Activated T-cell treated with anti-CD3 and anti-CD28 coated beads, Interleukin-2, amount 50 U/mL, for 1 hour (primary cell): ENCODE results near the gene NISCH.
"Not testable (repeated sequence)": the region's sequence is repeated elsewhere in the genome, so short reads cannot be mapped to it uniquely, and the experiment has no call there.

ENCODE experiments used
- DNase-seq: peaks from one replicate; pipeline ENCODE4 v3.0.0-alpha.2; 2020

NISCH gene

DNA sequence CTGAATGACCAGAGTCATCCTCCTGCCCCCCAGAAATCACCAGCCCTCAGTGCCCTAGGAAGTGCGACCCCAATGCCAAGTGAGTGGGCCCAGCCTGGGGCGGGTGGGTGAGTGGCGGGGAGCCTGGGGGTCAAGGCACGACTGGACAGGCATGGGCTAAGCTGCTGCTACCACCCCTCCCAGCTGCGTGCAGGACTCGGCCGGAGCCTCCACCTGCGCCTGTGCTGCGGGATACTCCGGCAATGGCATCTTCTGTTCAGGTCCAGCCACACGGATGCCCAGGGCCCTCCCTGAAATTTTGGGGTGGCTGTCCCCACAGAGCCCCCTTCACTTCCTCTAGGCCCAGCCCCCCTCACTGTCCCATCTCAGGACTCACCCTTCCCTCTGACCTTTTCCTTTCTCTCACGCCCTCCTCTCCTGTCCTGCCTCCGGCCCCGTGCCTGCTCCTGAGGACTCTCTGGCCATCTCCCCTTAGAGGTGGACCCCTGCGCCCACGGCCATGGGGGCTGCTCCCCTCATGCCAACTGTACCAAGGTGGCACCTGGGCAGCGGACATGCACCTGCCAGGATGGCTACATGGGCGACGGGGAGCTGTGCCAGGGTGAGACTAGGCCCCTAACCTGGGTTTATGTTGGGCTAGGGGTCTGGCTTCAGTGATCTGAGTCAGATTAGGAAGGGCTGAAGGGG lies 61.2 kb downstream of the NISCH start:
- DNase-seq: no peak

DNA sequence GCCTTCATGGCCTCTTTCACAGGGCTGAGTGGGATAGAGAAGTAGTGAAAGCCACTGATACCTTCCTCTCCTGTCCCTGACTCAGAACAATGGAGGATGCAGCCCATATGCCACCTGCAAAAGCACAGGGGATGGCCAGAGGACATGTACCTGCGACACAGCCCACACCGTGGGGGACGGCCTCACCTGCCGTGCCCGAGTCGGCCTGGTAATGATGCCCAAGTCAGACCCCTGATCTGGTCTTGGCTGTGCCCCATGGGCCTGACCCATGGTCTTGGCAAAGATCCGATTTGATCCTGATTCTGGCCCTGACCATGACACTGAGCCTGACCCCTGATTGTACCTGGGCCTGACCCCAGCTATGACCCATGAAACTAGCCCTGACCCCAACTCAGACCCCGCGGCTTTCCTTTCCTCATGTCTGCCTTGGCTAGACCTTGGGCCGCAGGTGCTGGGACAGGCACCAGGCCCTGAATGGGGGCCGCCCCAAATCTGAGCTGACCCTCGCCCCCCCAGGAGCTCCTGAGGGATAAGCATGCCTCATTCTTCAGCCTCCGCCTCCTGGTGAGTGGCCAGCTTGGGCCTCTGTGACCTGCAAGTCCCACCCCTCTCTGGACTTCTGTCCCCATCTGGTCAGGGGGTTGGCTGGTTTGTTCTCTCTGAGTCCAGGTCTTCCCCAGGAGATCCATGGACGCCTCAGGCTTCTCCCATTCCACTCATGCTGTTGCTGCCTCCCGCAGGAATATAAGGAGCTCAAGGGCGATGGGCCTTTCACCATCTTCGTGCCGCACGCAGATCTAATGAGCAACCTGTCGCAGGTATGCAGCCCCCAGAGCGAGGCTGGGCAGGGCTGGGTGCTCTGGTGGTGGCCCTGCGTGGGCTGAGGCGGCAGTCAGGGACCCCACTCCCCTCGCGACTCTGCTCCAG lies 62.7 kb downstream of the NISCH start:
- no peak for DNase-seq

DNA sequence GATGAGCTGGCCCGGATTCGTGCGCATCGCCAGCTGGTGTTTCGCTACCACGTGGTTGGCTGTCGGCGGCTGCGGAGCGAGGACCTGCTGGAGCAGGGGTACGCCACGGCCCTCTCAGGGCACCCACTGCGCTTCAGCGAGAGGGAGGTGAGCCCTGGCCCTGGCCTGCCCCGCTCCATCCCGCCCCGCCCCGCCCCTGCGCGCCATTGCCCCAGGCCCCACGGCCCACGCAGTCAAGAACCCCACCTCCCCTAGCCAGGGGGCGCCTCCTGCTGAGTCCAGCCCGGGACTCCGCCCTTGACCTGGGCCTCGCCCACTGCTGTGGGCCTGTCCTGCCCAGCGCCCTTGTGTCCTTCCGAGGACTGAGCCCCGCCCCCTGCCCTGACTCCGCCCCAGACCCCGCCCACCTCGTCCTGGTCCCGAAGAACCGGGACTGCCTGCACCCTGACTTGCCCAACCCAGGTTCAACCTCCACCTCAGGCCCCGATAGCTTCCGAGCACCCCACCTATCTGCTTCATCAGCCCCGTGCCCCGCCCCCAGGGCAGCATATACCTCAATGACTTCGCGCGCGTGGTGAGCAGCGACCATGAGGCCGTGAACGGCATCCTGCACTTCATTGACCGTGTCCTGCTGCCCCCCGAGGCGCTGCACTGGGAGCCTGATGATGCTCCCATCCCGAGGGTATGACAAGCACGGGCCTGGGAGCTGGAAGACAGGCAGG lies 63.5 kb downstream of the NISCH start:
- no peak for DNase-seq

DNA sequence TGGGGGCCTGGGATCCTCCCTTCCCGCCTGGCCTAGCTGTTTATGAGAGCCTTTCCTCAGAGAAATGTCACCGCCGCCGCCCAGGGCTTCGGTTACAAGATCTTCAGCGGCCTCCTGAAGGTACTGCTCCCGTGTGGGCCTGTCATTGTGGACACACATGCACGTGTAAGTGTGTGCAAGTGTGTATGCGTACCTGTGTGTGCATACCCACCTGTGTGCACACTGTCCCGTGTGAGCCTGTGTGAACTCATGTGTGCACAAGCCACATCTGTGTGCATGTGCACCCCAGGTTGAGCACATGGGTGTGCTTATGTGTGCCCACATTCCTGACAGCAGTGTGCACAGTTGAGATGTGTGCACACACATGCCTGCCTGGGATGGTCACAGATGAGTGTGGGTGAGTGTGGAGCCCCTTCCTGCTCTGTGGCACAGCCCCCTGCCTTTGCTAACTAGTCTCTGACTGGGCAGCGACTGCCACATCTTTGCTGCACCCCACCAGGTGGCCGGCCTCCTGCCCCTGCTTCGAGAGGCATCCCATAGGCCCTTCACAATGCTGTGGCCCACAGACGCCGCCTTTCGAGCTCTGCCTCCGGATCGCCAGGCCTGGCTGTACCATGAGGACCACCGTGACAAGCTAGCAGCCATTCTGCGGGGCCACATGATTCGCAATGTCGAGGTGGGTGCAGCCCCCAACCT lies 64.2 kb downstream of the NISCH start:
- no peak for DNase-seq

DNA sequence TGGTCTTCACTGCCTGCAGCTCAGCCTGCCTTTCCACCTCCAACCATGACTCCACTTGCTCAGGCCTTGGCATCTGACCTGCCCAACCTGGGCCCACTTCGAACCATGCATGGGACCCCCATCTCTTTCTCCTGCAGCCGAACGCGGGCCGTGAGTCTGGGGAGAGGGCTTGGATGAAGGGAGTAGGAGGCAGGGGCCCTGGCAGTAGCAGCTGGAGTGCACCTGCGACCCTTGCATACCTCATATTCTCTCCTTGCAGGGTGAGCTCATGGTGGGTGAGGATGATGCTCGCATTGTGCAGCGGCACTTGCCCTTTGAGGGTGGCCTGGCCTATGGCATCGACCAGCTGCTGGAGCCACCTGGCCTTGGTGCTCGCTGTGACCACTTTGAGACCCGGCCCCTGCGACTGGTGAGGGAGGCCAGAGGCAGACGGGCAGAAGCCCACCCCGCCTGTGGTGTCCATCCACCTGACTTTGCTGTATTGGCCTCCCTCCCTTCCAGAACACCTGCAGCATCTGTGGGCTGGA lies 64.8 kb downstream of the NISCH start:
- DNase-seq: no peak

DNA sequence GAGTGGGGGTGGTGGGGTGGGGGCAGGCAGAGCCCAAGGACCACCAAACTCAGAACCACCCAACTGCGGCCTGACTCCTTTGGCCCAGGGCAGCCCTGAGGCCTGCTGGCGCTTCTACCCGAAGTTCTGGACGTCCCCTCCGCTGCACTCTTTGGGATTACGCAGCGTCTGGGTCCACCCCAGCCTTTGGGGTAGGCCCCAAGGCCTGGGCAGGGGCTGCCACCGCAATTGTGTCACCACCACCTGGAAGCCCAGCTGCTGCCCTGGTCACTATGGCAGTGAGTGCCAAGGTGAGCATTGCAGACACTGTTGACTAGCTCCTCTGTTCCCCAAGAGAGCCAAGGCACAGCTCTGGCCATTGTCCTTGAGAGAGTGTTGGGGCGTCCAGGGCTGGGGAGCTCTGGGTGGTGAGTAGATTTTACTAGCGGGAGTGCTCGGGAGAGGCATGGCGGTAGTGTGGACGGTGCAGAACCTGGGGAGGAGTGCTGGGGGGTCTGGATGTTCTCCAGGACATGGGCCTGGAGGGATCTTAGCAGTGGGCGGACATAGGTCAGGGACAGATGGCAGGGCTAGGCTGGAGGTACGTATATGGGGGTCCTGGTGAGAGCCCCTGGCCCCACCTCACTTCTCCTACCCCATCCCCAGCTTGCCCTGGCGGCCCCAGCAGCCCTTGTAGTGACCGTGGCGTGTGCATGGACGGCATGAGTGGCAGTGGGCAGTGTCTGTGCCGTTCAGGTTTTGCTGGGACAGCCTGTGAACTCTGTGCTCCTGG lies 65.5 kb downstream of the NISCH start:
- DNase-seq: no peak

DNA sequence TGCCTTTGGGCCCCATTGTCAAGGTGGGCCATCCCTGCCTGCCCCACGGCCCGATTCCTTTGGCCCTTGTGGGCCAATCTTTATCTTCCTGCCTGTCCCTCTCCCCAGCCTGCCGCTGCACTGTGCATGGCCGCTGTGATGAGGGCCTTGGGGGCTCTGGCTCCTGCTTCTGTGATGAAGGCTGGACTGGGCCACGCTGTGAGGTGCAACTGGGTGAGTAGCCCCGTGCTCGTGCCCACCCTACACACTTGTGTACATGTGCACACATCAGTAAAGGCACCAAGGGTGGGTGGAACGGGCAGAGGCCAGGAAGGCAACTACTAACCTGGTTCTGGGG lies 66.1 kb downstream of the NISCH start:
- no peak for DNase-seq

DNA sequence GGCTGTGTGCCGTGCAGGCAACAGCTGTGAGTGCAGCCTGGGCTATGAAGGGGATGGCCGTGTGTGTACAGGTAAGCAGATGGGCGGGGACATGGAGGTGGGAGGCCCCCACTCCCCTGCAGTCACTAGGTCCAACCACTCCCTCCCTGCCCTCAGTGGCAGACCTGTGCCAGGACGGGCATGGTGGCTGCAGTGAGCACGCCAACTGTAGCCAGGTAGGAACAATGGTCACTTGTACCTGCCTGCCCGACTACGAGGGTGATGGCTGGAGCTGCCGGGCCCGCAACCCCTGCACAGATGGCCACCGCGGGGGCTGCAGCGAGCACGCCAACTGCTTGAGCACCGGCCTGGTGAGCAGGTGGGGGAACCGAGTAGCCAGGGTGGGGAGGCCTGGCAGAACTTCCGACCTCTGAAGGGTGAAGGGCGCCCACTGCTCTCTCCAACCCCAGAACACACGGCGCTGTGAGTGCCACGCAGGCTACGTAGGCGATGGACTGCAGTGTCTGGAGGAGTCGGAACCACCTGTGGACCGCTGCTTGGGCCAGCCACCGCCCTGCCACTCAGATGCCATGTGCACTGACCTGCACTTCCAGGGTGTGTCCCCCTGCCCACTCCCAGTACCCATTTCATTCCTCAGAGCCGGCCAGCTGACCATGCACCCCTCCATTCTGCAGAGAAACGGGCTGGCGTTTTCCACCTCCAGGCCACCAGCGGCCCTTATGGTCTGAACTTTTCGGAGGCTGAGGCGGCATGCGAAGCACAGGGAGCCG lies 66.7 kb downstream of the NISCH start:
- DNase-seq: no peak

DNA sequence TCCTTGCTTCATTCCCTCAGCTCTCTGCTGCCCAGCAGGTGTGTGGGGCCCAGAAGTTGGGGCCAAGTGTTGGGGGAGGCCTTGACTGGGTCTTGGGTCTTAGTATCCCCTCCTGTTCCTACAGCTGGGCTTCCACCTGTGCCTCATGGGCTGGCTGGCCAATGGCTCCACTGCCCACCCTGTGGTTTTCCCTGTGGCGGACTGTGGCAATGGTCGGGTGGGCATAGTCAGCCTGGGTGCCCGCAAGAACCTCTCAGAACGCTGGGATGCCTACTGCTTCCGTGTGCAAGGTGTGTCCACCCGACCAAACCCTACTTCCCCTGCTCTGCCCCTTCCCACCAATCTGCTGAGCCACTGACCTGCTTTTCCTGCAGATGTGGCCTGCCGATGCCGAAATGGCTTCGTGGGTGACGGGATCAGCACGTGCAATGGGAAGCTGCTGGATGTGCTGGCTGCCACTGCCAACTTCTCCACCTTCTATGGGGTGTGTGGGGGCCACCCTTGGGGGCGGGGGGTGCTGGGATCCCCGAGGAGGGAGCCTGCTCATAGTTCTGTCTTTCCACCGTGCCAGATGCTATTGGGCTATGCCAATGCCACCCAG lies 67.3 kb downstream of the NISCH start:
- DNase-seq: no peak

DNA sequence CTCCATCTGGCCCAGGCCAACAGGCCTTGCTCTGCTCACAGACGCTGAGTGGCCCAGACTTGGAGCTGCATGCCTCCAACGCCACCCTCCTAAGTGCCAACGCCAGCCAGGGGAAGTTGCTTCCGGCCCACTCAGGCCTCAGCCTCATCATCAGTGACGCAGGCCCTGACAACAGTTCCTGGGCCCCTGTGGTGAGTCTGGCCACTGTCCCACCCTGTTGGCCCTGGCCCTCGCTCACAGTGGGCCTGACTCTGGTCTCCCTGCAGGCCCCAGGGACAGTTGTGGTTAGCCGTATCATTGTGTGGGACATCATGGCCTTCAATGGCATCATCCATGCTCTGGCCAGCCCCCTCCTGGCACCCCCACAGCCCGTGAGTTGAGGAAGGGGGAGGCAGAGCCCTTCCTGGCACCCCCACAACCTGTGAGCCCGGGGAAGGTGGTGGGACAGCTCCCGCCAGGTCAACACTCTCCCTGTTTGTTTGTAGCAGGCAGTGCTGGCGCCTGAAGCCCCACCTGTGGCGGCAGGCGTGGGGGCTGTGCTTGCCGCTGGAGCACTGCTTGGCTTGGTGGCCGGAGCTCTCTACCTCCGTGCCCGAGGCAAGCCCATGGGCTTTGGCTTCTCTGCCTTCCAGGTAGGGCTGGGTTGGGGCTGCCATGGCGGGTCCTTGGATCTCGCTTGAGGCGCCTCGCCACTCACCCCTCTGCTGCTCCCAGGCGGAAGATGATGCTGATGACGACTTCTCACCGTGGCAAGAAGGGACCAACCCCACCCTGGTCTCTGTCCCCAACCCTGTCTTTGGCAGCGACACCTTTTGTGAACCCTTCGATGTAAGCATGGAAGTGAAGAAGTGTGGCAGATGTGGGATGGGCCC lies 68.2 kb downstream of the NISCH start:
- DNase-seq: no peak

DNA sequence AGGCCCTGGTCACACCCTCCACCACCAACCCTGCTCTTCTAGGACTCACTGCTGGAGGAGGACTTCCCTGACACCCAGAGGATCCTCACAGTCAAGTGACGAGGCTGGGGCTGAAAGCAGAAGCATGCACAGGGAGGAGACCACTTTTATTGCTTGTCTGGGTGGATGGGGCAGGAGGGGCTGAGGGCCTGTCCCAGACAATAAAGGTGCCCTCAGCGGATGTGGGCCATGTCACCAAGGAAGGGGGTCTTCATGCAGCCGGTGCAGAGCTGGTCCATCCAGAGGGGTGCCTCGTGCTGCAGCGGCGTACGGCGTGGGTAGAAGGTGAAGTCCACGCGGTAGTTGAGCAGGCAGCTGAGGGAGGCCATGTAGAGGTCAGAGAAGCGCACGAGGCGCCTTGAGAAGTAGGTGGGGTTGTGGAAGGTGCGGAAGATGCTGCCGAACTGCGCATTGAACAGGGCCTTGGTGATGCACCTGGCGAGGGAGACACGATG lies 68.9 kb downstream of the NISCH start:
- DNase-seq: no peak

DNA sequence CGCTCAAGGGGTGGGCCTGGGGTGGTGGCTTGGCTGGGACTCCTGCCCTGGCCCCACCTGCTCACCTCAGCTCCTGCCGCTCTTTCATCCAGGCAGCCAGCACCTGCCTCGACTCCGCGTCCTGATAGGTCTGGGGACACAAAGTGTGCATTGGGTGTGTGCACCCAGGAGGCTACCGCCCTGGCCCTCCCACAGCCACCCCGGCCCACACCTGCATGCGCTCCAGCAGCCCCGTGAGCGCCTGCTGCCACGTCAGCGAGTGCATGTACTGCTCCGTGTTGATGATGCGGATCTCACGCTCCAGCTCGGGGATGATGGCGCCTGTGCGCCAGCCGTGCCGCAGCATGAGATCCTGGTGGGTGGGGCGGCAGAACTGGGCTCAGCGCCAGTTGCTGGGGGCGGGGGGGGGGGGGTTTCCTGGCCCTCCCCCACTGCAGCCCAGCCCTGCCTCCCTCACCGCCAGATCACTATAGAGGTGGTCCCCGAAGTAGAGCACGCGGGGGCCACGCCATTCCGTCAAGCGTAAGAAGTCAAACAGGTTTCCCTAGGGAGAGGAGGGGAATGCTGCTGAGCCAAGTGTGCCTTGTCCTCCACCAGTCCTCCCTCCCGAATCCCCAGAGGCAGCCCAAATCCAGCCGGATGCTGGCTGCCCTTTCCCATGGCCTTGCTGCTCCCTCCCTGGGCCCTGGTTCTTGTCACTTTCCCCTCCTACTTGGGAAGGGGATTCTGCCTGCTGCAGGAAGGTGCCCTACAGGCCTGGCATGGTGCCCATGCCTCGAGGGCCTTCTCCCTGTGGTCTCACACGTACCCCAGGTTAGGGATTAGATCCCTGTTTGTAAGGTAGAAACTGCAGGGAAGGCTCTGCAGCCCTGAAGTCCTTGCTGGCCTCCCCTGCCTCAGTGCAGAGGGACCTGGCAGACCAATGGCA lies 69.6 kb downstream of the NISCH start:
- no peak for DNase-seq

DNA sequence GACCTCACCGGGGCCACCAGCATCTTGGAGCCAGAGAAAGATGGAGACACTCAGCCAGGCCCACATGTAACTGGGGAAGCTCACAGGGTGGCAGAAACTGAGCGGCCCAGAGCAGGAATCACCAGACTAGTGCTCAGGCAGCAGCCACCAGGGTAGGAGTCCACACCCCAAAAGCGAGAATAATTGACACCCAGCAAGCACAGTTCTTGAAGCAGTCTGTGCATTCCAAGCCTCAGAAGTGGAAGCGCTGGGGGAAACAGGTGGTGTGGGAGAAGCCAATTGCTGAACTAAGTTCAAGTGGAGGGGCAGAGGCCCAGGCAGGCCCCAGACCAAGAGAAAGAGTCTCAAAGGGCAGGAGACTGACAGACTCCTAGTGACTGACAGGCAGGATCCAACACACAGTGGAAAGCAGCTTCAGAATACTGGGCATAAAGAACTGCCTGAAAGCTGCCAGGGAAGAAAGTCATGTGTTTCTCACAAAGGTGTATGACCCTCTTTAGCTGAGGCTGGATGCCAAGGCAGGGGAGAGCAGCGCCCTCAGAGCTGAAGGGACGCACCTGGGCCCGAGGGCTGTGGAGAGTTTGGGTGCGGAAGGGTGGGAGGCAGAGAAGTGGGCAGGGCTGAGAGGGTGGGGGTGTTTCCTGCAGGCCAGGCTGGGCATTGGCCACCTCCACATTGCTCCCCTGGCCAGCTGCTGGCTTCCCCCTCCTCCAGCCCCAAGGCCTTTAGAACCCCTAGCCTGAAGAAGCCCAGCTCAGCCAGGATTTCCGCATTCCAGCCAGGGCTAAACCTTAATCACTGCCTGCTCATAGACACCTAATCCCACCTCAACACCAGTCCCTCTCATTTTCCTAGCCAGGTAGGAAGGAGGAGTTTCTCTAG lies 70.5 kb downstream of the NISCH start:
- no peak for DNase-seq

DNA sequence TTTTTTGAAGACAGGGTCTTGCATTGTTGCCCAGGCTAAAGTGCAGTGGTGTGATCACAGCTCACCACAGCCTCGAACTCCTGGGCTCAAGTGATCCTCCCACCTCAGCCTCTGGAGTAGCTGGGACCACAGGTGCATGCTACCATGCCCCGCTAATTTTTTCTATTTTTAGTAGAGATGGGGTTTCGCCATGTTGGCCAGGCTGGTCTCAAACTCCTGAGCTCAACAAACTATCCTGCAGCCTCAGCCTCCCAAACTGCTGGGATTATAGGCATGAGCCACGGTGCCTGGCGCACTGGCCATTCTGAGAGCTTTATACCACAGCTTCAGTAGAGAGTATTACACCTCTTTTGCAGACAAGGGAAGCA lies 71.3 kb downstream of the NISCH start:
- DNase-seq: not testable (repeated sequence)

DNA sequence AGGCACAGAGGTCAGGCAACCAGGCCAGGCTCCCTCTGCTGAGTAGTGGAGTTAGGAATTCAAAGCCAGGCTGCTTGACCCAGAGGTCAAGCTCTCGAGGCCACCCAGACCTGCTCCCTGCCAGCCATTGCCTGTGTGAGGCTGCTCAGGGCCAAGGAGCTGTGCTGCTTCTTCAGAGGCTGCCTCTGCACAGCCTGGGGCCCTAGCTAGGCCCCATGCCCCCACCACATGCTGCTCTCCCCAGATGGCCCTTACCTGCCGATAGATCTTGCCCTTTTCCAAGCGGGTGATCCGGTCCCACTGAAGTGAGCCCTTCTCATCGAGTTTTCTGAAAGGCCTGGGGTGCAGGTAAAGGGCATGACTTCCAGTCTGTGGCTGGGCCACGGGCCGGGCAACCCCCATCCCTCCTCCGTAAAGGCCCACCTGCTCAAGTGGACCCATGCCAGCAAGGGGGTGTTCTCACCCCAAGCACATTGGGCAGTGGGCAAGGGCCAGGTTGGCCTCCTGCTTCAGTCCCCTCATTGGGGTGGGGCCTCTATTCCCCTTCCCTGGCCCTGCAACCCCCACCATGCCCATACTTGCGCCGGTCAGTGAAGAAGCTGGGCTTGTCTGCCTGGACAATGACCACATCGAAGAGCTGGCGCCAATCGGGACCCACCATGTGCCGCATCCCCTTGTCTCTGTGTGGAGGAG lies 71.8 kb downstream of the NISCH start:
- DNase-seq: no peak

DNA sequence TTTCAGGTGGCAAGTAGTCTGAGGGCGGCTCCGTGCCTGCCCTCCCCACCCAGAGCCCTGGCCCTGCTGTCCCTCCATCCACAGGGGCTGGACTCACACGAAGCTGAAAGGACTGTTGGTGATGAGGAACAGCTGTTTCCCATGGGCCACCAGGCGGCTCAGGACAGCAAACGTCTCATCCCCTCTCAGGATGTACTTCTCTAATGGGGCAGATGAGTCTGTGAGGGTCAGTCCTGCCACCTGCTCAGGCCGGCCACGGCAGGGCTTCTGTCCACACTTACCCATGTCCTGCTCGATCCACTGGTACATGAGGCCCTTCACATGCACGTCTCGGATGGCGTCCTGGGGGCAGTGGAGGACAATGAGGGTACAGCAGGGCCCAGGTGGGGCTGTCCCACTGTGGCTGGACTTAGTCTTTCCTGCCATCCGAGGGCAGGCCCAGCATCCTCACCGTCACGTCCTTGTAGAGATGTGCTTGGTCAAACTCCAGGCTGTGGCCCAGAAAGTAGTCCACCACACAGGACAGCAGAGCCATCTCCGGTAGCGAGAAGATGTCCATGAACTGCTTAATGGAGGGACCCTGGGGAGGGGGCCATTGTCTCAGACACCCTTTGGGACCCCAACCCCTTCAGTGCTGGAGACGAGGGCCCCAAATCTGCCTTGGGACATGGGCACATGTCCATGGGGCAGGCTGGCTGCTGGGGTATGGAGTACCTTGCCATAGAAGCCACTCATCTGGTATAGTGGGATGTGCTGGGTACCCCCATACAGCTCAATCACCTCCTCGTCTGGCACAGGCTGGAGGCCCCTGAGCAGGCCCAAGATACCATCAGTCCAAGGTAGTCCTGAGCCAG lies 72.6 kb downstream of the NISCH start:
- DNase-seq: peak; percentile 10
